ENCODE results near the gene VPS36. TPM values are rescaled to one million over a fixed set of nuclear protein-coding genes. Genes with fewer than 3 reads are reported as not detected.
A peak's percentile ranks its signal among the peaks of the same experiment; 100 is the strongest.

Gene VPS36
- total and polyA plus RNA-seq, 9 of the 15 experiments (the other 6 are each of a cell fraction or from before 2014, with no cell fraction given): 8.4 to 30.6 (median 23.7) TPM

DNA sequence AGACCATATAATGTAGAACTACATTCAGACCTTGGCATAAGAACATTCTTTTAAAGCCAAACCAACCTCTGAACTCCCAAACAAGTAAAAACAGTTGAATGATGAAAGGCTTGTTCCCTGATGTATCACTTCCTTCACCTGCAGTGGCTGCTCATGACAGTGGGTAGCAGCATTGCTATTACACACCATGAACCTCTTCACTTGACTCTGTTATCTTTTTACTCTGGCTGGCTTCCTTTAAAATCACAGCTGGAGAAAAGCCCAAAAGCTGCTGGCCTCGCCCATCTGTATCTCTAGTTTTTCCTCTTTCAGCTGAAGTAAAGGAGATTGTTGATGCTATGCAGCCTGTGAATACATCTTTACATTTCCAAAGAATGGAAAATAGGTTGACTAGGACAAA is 67.1 kb downstream of the VPS36 start:
- H3K36me3 ChIP-seq (ENCODE audit: control insufficient read depth, insufficient read depth, low read length): no peaks in the 10 kb centered on the region
- no peaks in the 10 kb centered on the region for H4K20me1 ChIP-seq (replicated peaks; ENCODE audit: control insufficient read depth, insufficient read depth, low read length)
- H3K27ac ChIP-seq (ENCODE audit: extremely low read depth, low read depth, low read length): no peak overlapping the region
- FAIRE-seq (no peak), ATAC-seq (0 out of 3 replicates have a peak, but pooled peaks have one; percentile 36), DNase-seq (ENCODE audit: extremely low read depth in 1 of 4, low spot score in 3 of 4) (no peak)
- ChIA-PET CTCF (ENCODE audit: low intra/inter-chr PET ratio) (no interaction called here), POLR2A (no interaction called here)
- in situ Hi-C loops (cut with MboI): no loop called here
- BruUV-seq (replicated peaks): no TSS peak
- no peaks in the 10 kb centered on the region for H3K9me3 ChIP-seq (replicated peaks; ENCODE audit: control insufficient read depth, insufficient read depth, low read depth, low read length)
- 0% methylated on average over 1 of the region's 1 CpG for WGBS (ENCODE audit: insufficient coverage, low coverage, missing lambda C conversion rate)
- peaks cover 4 to 11% of the 10 kb centered on the region in 2 experiments; a peak in 4 of 5 replicates for H3K27me3 ChIP-seq (ENCODE audit: control insufficient read depth in 2 of 2, insufficient read depth in 2 of 2, low read length in 2 of 2)
- no peaks in the 10 kb centered on the region for H3K79me2 ChIP-seq (ENCODE audit: control insufficient read depth, insufficient read depth, low read length)
- no peaks in the 10 kb centered on the region for H3K4me1 ChIP-seq (replicated peaks in 1 of 2; ENCODE audit: control insufficient read depth in 2 of 2, insufficient read depth in 2 of 2, low read length in 2 of 2)
- H3K9me1 ChIP-seq (ENCODE audit: control insufficient read depth, insufficient read depth, low read length): no peaks in the 10 kb centered on the region
- no peak overlapping the region for H3K4me3 ChIP-seq
- intact Hi-C loops (cut with micrococcal nuclease): no loop called here
- H2AFZ ChIP-seq (ENCODE audit: low read depth, low read length): no peak overlapping the region
- TF ChIP-seq RBM14 (IDR thresholded peaks at IDR 0.05; ENCODE audit: borderline replicate concordance, insufficient read depth, low read depth, low read length) (no peak), RCOR1 (IDR thresholded peaks at IDR 0.05; ENCODE audit: borderline replicate concordance in 1 of 2, low read depth in 2 of 2, low read length in 2 of 2) (peak in 1 of 2 experiments; percentile 83; a peak in 2 of 4 replicates), ETS2 (tag; IDR thresholded peaks at IDR 0.05; ENCODE audit: borderline replicate concordance, poor library complexity, severe bottlenecking) (no peak), SREBF2 (CRISPR knock-in tag; IDR thresholded peaks at IDR 0.05) (no peak), KDM1A (IDR thresholded peaks at IDR 0.05) (peak in 1 of 2 experiments; percentile 60; a peak in 2 of 4 replicates), ZNF507 (tag; conservative IDR thresholded peaks at IDR 0.05) (no peak), ZNF766 (CRISPR knock-in tag; conservative IDR thresholded peaks at IDR 0.05) (no peak), RAD51 (IDR thresholded peaks at IDR 0.05; ENCODE audit: borderline replicate concordance, low read depth) (no peak), CBFA2T3 (IDR thresholded peaks at IDR 0.05) (0 out of 2 replicates have a peak, but pooled peaks have one; percentile 26)
- TF ChIP-seq, protein P1, sequence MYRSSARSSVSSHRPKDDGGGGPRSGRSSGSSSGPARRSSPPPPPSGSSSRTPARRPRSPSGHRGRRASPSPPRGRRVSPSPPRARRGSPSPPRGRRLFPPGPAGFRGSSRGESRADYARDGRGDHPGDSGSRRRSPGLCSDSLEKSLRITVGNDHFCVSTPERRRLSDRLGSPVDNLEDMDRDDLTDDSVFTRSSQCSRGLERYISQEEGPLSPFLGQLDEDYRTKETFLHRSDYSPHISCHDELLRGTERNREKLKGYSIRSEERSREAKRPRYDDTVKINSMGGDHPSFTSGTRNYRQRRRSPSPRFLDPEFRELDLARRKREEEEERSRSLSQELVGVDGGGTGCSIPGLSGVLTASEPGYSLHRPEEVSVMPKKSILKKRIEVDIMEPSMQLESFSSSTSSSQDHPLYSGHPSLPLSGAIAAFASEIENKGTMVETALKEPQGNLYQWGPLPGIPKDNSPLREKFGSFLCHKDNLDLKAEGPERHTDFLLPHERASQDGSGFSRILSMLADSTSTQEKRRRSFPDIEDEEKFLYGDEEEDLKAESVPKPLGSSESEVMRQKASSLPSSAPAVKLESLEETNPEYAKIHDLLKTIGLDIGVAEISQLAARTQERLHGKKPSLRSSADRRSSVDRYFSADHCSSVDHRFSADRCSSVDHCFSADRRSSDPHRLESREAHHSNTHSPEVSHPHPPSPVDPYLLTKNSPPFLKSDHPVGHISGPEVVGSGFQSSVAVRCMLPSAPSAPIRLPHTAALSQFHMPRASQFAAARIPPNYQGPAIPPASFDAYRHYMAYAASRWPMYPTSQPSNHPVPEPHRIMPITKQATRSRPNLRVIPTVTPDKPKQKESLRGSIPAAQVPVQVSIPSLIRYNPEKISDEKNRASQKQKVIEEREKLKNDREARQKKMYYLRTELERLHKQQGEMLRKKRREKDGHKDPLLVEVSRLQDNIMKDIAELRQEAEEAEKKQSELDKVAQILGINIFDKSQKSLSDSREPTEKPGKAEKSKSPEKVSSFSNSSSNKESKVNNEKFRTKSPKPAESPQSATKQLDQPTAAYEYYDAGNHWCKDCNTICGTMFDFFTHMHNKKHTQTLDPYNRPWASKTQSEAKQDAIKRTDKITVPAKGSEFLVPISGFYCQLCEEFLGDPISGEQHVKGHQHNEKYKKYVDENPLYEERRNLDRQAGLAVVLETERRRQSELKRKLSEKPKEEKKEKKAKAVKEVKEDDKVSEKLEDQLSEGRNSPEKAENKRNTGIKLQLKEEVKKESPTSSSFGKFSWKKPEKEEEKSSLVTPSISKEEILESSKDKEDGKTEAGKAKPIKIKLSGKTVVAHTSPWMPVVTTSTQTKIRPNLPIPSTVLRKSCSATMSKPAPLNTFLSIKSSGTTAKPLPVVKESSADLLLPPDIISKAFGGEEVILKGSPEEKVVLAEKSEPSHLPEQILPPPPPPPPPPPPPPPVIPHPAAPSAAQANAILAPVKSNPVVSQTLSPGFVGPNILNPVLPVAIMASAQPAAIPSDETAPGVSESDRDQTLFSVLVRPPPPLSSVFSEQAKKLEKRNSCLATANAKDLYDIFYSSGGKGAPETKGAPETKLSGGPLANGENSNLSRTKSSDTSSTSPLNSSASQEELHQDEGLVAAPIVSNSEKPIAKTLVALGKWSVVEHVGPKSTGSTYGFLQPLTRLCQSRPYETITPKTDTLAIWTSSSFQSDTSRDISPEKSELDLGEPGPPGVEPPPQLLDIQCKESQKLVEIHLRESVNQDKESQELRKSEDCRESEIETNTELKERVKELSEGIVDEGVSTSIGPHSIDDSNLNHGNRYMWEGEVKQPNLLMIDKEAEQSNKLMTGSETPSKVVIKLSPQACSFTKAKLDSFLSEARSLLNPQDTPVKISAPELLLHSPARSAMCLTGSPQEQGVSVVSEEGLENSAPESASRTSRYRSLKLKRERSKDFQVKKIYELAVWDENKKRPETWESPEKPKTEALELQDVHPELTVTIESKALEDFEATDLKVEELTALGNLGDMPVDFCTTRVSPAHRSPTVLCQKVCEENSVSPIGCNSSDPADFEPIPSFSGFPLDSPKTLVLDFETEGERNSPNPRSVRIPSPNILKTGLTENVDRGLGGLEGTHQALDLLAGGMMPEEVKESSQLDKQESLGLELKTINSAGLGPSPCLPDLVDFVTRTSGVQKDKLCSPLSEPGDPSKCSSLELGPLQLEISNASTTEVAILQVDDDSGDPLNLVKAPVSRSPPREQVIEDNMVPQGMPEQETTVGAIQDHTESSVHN (IDR thresholded peaks at IDR 0.05; ENCODE audit: borderline replicate concordance in 1 of 2, low read depth in 1 of 2): no peak
- TF ChIP-seq, protein P2, sequence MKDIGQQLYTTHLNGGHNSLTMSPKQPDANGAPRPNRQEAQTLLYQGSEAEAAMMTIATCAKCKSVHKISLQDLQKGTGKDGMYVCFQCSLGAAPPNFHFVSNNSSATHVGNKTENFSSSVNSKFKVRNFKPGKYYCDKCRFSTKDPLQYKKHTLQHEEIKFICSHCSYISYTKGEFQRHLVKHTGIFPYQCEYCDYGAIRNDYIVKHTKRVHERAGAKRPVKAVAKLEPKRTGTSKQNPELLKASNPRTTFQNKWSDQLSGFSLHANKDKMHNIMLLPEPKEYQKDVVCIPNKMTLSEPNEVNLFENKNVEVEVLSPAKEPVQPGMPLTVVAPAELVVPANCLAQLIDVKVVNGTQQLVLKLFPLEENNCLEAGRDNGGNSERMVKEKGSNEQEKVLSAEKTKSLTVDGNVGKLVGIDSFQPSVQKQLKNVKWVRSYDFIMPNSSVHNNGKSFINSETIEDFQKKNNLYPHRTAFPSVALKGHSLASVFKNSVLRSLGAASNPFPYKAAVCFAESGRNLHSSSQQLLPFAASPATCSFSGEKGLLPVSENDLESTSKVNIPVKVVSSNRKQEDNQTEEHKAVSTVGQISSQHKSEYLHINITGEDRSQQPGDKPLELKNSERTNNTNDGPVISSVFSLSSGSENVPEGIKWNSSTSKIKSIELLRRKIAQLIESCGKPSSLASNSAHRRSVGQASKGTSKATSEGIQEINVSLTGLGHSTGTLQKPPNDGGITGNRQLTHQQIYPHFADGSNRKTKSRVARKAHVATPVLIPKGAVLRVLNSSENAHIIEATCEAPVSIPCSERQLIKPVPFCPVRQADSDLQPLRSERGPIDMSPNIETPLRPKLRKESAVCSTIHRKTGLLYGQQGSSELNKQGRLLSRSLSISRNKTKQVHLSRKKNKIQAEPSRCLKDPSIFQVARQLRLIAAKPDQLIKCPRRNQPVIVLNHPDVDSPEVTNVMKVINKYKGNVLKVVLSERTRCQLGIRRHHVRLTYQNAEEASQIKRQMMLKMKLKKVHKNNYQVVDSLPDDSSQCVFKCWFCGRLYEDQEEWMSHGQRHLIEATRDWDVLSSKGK (CRISPR knock-in tag; IDR thresholded peaks at IDR 0.05): no peak
- no peak overlapping the region for H3K4me2 ChIP-seq (ENCODE audit: insufficient read depth, low read length)
- no peak overlapping the region for H3K9ac ChIP-seq (ENCODE audit: insufficient read depth in 1 of 2, low read depth in 2 of 2, low read length in 2 of 2)
